Progenitor cell of endocrine pancreas (in vitro differentiated cells): ENCODE data around the gene DUS1L. TPM values are rescaled to one million over a fixed set of nuclear protein-coding genes. Genes with fewer than 3 reads are reported as not detected.

Source experiments
- DNase-seq: peaks from one replicate; pipeline ENCODE4 v3.0.0; 2021; ENCODE audit warnings: low spot score; ENCODE audit not compliant: unreplicated experiment
- H3K27ac Mint-ChIP-seq: 2 replicates; pipeline ENCODE4 v1.8.0; 2021; ENCODE audit warnings: mild to moderate bottlenecking, moderate library complexity, mixed read lengths
- H3K27me3 Mint-ChIP-seq: 2 replicates; pipeline ENCODE4 v1.8.0; 2021; ENCODE audit warnings: mixed read lengths
- H3K36me3 Mint-ChIP-seq: 2 replicates; pipeline ENCODE4 v1.8.0; 2022; ENCODE audit warnings: mixed read lengths; ENCODE audit not compliant: insufficient read depth
- H3K4me1 Mint-ChIP-seq: 2 replicates; pipeline ENCODE4 v1.8.0; 2021; ENCODE audit warnings: low read depth, mixed read lengths
- H3K4me3 Mint-ChIP-seq: 2 replicates; pipeline ENCODE4 v1.8.0; 2021; ENCODE audit warnings: low read depth, mild to moderate bottlenecking, moderate library complexity, mixed read lengths
- H3K9me3 Mint-ChIP-seq: 2 replicates; pipeline ENCODE4 v1.8.0; 2021; ENCODE audit warnings: low read depth, mixed read lengths
- CTCF ChIP-seq: fragments of 200-600 bp; sonication (generic); IDR thresholded peaks from one replicate; pipeline ENCODE4 v1.5.0; 2021; ENCODE audit warnings: antibody characterized with exemption, mild to moderate bottlenecking; ENCODE audit not compliant: unreplicated experiment
- total RNA-seq: library from RNA; stranded (reverse); gene quantifications from 2 replicates; pipeline ENCODE4 v1.2.1, GENCODE V29; 2021

Gene DUS1L
- total RNA-seq, 1 donor from 2014 or later = 93.8 TPM

GRCh38 chr17:82104797-82105416, 39.3 kb upstream of the DUS1L start:
- peak overlapping the region; percentile 79 for H3K27ac Mint-ChIP-seq
- no peaks in the 10 kb centered on the region for H3K9me3 Mint-ChIP-seq
- no peak for TF ChIP-seq CTCF
- no peak overlapping the region for H3K4me3 Mint-ChIP-seq
- peaks cover 32% of the 10 kb centered on the region for H3K4me1 Mint-ChIP-seq
- no peak for DNase-seq
- no peaks in the 10 kb centered on the region for H3K27me3 Mint-ChIP-seq
- H3K36me3 Mint-ChIP-seq = peaks cover 1% of the 10 kb centered on the region

- Mint-ChIP-seq H3K36me3 (peaks cover 2% of the 10 kb centered on the region), H3K27ac (peak overlapping the region; percentile 95)
- no peak for TF ChIP-seq CTCF
These were observed 38.2 kb upstream of the DUS1L start for GRCh38 chr17:82103553-82104451.

GRCh38 chr17:82101767-82102679, 36.4 kb upstream of the DUS1L start:
- Mint-ChIP-seq H3K36me3 (peaks cover 2% of the 10 kb centered on the region), H3K4me1 (peaks cover 29% of the 10 kb centered on the region), H3K27ac (no peak overlapping the region), H3K4me3 (peak overlapping the region; percentile 38), H3K27me3 (no peaks in the 10 kb centered on the region), H3K9me3 (no peaks in the 10 kb centered on the region)
- no peak for DNase-seq
- no peak for TF ChIP-seq CTCF

More at GRCh38 chr17:82103553-82104451, 38.2 kb upstream of the DUS1L start:
- Mint-ChIP-seq H3K9me3 (no peaks in the 10 kb centered on the region), H3K4me3 (no peak overlapping the region), H3K4me1 (peaks cover 33% of the 10 kb centered on the region), H3K27me3 (no peaks in the 10 kb centered on the region)
- DNase-seq = peak; percentile 43

- Mint-ChIP-seq H3K4me3 (no peak overlapping the region), H3K27me3 (no peaks in the 10 kb centered on the region), H3K27ac (peak overlapping the region; percentile 69), H3K9me3 (no peaks in the 10 kb centered on the region), H3K4me1 (peaks cover 25% of the 10 kb centered on the region), H3K36me3 (peaks cover 2% of the 10 kb centered on the region)
- TF ChIP-seq CTCF = no peak
- no peak for DNase-seq
These were observed 35.7 kb upstream of the DUS1L start for GRCh38 chr17:82101301-82101715.
